HK-2 (cell line): ENCODE measurements around the gene TPH1.

Experiments
- DNase-seq: peaks from one replicate; pipeline ENCODE4 v3.0.0-alpha.2; 2018; ENCODE audit not compliant: unreplicated experiment

TPH1 gene

DNA sequence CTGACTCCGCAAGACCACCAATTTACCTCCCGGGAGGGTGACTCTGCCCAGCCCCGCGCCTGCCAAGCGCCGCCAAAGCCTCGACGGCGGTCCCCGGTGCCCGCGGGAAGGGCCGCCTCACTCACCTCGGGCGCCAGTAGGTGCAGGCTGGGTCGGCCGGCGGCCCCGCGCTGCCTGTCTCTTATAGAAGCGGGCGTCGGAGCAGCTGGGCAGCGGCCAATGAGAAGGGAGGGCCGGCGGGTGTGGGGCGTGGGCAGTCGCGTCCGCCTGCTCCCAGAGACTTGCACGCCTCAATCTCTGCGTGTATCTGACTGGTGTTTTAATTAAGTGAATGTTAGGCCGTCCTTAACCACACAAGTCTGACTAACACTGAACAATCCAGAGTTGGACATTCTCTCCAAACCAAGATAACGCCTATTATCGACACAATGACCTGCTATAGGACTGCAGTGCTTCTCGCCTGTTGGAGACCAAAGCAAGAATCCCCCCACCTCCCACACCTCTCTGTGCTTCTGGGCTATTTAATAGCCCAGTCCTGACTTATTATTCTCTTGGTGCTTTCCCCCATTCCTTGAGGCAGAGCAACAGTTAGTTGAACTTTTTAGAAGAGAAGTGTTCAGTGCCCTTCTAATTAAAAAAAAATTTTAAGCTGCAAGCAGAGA, at the start of gene TPH1:
TPH1 (minus strand) TSS at position 154 of the 662 bp plus-strand sequence. CDS start 5,507 bp downstream, outside the sequence.
- DNase-seq = no peak

DNA sequence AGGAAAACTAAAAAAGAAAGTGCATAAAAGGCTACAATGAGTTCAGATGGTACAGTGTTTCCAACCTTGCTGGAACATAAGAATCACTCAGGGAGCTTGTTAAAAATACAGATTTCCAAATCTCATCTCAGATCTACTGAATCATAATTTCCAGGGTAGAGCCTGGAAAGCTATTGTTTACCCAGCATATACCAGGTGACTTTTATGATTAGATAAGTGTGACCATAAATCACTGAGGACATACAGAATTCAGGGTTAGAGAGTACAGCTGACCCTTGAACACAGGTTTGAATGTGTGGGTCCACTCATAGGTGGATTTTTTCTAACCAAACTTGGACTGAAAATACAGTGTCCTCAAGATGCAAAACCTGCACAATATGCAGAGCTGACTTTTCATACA, 47.9 kb upstream of the TPH1 start:
- DNase-seq = no peak

DNA sequence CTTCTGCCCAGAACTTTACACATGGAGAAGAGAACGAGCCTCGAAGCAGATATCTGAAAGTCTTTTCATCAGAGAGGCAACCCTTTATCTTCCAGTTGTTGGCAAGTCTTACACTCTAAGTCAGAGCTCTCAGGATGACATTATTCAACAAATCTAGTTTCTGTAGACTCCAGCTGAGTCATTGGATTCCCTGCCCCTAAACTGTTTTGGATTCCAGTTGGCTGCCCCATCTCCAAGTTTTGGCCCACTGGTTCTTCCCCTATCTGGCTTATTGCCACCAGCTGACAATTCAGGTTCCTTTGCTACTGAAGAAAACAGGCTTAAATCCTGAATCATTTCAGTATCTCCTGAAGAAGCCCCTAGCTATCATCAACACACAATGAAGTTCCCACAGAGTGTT, 45.7 kb upstream of the TPH1 start:
- no peak for DNase-seq

DNA sequence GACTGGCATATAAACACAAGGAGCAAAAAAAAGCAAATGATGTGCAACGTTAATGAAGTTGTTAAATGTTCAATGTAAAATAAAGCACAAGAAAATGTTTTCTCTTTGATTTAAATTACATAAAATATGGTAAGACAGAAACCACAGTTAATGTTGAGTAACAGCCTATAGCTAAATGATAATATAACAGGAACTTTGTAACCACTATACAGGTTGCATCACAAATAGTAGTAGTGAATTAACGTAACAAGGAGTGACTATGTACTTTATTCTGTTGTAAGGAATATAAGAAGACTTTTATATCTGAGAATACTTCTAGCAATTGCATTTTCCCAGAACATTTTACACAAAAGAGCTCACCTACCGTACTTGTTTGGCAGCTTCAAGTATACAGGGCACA, 42.9 kb upstream of the TPH1 start:
- DNase-seq = no peak

DNA sequence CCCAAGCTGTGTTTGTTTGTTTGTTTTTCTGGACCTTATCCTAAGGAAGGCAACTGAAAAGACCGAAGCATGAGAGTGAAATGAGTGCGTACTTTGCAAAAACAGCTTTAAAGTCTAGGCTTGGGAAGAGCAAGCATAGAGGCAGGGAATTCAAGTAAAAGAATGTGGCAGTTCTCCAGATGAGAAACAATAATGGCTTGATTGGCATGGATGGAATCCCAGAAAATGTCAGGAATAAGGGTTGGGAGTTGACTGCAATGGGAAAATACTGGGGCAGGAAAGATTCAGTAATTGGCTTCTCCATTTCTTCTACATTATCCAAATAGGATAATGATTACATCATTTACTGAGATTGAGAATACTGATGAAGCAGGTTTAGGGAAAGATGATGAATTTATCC, 42.3 kb upstream of the TPH1 start:
- DNase-seq = no peak

DNA sequence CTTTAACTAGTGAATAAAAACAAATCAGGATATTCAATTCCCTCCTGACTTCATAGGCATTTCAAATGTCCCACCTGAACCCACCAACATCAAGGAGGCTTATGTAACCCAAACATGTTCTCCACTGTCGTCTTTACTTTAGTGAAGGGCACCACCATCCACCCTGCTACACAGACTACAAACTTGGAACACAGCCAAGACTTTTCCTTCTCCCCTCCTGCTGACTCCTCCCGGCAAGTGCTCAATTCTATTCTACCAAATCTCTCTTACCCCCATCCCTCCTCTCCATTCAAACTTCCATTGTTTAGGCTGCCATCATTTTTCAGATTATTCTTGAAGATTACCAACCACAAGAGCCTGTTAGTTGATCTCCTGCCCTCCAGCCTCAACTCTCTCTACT, 35.5 kb upstream of the TPH1 start:
- no peak for DNase-seq

DNA sequence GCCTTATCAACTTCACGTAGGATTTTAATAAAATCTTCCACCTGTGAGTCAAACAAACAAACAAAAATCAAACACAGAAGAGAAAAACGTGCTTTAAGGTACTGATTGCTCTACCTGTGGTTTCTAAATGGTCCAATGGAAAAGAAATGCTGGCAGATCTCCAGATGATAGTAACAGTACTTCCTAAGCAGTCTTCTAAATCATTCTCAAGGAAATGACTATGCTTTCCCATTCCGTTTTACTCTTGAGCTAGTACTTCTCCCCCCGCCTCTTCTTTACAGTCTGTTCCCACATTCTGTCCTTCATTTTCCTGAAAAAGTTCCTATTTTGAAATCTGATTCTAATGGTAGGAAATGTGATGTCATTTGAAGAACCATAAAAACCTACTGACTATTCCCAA, 34.4 kb upstream of the TPH1 start:
- DNase-seq = no peak

DNA sequence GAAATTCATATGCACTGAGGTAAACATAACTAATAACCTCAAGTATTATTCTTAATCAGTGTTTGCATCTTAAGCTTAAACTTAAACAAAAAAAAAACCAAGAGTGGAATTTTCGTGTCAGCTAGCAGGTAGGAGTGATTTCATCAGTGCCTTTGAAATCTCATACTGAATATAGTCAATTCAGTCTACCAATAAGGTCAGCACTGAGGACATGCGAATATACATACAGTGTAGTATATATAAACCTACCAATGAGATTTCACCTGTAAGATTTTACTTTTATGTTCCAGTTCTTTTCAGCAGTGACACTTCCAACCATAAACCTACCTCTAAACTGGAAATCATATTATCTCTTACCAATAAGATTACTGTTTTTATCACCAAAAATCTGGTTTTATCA, 32.8 kb upstream of the TPH1 start:
- no peak for DNase-seq

DNA sequence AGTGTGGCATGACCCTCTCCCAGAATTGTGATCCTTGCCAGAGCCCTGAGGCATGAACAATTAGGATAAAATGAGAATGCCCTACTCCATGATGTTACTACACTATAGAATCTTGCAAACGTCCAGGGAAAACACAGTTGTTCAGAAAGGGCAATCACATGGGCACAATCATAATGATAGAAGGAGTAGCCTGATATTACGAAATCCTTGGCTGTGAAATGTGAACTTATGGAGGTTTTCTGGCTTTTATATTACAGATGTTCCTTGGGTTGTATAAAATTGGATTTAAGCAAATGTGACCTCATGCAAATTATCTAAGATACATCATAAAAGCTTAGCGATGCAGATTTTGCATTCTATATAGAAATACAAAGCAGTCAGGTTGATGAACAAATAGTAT, 29.4 kb upstream of the TPH1 start:
- DNase-seq = no peak

DNA sequence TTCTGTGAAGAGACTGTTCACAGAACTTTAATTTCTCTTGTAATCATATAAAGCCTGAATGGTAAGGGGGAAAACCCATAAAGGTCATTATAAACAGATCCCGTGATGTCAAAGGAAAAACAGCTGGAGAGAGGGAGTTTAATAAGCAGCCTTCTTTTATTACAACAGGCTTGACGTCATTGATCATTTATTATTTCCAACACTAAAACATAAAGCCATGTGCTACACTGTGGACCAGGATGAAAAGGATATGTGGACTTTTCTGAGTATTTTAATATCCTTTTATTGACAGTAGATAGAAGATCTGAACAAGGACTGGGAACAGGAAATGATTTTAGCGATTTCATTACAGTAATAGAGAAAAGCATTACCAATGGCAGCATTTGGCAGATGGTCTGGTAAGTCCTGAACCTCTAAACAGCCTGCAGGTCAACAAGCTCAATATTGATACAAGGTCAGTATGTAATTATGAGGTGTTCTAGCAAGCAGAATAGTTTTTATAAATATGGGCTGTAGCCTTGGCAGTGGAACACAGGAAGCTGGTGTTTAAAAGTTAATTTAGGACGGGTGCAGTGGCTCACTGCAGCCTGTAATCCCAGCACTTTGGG, 25.1 kb upstream of the TPH1 start:
- DNase-seq = no peak

DNA sequence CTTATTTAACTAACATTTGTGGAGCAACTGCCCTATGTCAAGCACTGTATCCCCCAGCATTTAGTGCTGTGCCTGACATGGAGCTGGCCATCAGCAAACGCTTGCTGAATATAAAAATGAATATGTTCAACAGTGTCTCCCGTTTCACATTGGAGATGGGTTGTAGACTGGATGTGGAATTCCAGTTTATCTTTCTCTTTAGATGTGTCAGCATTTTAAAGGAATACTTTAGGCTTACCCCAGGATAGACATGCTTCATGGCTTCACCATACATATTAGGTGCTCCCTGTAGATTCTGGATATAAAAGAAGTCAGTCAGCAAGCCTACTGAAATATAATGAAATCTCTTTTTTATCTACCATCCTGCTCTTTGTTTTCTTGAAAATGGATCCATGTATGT, 21.3 kb upstream of the TPH1 start:
- DNase-seq = no peak

DNA sequence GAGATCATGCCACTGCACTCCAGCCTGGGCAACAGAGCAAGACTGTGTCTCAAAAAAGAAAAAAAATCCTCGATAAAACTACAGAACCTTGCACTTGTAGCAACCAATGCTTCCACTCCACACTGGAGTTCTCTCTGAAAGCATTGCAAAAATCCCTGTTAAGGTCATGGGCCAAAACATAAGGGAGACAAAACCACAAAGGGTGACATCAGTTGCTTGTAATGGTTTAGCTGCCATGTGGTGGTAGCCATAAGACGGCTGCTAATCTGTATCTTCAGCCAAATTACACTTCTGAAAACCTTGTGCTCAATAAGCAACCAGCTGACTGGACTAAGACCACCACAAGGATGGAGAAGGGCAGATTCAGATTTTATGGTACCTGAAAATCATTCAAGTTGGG, 20.6 kb upstream of the TPH1 start:
- DNase-seq = no peak

DNA sequence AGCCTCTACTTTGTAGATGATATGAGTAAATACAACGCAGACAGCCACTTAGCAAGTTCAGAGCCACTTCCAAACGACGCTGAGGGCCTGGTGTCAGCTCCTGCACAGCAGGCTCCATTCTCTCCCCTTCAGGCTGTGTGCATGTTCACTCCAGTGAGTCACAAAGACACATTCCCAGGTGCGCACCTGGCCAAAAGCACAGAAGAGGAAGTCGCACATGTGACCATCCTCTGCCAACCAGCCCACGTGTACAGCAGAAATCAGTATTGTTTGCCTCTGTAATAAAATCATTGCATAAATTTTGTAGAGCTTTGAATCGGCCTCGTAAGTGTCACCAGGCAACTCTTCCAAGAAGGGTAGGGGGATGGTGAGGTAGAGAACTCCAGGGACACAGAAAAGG, 19.5 kb upstream of the TPH1 start:
- no peak for DNase-seq

DNA sequence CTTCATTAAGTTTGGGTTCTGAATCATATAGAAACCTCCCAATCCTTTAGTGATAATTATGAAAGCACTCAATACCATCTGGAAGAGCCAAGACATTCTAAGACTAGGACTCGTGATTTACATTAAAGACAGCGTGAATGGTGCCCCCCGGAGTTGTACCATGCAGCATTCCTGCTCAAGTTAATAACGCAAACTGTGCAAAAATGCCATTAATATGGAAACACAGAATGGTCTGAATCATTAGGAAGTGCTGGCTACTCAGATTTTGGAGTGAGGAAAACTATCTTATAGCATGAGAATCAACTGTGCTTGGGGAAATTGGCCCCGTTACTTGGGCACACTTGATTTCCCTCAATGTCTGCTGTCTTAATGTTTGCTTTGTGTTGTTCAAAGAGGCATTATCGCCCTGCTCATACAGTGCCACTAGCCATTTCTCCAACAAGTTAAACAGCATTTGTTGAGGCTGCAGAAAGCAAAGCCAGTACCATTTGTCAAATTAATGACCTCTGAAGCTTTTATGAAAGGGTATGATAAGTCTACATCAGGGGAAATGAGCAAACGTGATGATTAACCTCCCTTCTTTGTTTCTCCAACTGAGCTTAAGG, 18.5 kb upstream of the TPH1 start:
- DNase-seq = no peak

DNA sequence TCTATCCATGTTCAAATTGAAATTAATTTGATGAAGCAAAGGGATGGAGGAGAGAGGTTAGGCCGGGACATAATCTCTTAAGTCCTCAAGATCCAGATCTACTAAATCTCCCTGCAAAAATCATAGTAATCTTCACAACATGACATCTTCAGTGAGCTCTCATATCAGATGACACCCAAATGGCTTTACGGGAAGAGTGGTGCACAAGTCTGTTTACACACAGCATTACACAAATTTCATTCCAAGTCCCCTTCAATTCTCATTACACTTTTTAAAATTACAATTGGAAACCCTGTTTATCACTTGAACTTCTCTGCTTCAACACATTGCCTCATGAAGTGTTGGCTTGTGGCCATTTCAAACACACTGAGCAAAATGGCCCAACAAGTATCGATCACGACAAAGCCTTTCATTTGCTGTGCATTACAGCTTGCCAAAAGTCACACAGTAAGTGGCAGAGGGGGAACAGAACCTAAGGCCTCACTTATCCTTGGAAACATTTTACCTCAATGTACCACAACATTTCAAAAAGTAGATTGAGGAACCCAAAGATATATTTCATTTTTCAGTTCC, 17.9 kb upstream of the TPH1 start:
- no peak for DNase-seq

DNA sequence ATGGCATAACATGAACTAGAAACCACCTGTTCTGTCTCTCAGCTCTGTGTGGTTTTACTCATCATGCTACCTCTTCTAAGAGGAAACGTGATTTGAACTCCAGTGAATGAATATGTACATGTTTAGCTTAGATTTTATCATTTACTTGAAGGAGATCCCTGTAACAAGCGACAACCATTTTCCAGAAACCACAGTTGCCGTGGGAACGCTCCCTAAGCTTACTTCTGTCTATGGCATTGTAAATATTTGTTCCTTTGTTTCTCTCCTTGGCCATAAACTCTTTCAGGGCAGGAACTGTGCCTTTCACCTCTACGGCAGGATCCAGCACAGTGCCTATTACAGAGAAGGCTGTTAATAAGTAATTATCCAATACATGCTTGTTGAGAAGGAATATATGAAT, 17.1 kb upstream of the TPH1 start:
- DNase-seq = no peak

DNA sequence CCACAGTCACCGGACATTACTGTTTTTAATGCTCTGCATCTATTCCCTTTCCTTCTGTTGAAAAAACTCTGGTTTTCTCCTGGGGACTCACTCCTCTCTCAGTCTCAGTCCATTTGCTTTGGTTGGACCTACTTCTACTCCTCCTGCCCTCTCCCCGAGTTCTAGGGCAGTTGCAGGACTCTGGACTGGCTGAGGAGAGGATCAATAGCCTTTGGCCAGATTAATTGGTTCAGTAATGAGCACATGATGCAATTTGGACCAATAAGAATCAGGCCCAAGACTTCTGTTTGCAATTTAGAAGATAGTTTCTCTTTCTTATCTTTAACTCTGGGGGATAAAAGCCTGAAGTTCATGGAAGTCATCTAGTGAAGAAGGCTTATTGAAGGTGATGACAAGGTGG, 15.3 kb upstream of the TPH1 start:
- DNase-seq = no peak

DNA sequence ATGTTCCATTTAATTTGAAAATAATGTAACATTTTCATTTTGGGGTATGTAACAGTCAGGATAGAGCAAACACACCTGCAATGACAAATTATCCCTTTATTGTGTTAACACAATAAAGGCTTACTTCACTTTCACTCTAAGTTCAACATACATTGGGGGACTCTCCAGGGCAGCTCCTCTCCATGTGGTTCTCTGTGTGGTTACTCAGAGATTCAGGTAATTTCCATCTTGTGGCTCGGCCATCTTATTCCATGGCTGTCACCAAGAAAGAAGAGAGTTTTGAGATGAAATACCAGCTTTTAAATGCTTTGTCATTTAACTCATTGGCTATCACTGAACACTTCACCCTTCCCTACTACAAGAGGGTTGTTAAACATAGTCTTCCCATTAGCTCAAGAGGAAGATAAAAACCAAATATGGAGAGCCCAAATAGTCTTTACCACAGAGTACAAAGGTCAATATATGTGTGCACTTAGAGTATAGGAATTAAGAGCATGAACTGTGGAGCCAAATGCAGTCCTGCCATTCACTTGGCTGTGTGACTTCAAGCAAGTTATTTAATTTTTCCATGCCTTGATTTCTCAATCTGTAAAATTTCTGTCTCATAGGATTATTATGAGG, 10.6 kb upstream of the TPH1 start:
- DNase-seq = no peak

DNA sequence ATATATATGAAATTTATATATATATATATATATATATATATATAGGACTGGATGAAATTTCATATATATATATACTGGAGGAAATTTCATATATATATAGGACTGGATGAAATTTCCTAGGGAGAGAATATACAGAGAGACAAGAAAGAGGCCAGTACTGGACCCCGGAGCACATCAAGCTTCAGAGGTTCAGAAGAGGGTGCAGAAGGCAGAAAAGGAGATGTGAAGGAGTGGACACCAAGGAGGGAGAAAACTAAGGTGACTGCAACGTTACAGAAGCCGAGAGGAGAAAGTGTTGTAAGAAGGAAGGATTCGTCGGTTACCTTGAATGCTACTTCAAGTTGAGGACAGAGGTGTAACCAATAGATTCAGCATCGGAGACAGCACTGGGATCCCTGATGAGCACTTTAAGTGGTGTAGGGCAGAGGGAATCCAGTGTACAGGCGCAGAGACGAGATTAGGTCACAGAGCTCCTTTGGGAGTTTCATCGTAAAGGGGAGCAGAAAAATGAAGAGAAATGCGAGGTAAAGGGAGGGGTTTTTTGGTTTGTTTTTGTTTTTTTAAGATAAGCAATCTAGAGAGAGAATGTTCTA, 8.5 kb upstream of the TPH1 start:
- no peak for DNase-seq

DNA sequence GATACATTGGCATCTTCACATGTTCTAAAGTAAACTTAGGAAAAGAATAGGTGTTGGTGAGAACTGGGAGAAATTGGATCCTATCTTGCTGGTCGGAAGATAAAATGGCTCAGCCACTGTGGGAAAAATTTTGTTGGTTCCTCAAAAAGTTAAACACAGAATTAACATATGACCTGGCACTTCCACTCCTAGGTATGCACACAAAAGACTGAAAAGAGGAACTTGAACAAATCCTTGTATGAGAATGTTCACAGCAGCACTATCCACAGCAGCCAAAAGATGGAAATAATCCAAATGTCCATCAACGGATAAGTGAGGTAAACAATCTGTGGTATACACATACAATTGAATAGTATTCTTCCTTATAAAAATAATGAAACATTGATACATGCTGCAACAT, 4.8 kb upstream of the TPH1 start:
- DNase-seq = no peak

DNA sequence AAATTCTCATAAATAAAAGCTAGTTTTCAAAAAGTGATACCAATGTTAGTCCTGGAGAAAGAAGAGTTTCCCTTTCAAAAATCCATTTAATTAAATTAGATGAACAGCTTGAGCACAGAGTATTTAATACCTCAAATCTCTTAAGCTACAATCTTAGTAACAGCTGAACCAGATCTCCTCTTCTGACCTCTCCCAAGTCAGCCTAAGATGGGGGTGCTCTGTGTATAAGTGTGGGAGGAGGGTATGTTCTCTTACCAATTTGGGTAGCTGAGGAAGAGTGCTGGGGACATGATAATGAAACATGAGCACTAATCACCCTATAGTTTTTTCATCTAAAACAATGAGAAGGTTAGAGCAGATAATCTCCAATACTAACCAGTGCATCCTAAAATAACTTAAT, 9.6 kb downstream of the TPH1 start:
- DNase-seq = no peak

DNA sequence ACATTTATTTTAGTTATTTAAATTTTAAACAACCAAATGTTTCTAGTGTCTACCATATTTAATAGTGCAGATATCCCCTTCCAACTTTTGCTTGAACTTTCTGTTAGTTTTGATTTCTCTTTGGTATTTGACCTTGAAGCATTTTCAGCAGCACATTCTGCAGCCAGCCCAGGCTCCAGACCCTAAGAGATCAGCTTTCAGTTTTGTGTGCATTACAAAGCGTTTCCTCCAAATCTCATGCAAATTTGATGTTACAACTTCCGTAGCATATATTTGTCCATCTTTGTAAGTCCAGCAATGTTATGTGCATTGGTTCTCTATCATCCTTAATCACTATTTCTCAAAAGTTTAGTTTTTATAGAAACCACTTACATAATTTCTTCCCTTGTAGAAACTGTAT, 18.6 kb downstream of the TPH1 start:
- DNase-seq = no peak

DNA sequence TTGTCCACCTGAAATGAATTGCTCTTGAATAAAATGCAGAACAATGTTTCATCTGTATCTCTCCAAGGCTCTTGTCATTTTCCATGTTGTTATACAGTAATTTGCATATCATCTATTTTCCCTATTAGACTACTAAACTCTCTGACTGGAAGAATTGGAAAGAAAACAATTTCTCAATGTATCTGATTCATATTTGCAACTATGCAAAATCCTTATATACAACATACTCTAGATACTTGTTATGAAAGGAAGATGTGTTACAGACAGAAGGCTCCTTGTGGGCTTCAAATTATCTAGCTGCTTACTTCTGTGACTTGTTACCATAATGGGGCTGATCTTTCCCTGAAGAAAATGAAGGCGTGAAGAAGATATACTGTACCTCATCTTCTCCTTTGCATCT, 23.6 kb downstream of the TPH1 start:
- DNase-seq = no peak
